ENCODE measurements around the gene DET1.

DNA sequence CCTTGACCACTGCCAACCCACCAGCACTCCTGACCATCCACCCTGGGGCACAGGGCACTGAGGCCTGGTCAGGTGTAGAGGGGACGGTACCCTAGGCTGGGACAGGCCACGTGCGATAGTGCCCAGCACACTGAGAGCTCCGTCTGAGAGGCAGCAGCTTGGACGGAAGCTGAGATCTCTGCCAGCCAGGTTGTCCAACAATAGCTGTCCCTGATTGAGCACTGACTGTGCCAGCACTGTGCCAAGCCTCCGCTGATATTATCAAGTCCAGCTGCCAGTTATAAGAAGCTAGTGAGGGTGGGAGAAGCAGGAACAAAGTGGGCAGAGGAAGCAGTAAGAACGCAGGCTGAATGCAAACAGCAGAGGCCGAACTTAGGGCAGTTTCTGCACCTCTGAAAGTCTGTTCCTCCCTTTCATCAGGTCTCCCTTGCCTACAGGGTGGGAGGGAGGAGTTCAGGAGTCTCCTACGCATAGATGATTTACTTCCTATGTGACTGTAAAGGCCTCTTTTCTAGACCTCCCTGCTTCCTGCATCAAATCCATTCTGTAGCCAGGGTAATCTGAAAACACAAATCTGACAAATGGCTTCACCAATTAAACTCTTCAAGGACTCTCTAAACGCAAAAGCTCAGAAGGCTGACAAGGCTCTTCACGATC lies 49.2 kb downstream of the DET1 start:
- no peak for TF ChIP-seq POLR2A (IDR thresholded peaks at IDR 0.05)
- TF ChIP-seq, protein P1, sequence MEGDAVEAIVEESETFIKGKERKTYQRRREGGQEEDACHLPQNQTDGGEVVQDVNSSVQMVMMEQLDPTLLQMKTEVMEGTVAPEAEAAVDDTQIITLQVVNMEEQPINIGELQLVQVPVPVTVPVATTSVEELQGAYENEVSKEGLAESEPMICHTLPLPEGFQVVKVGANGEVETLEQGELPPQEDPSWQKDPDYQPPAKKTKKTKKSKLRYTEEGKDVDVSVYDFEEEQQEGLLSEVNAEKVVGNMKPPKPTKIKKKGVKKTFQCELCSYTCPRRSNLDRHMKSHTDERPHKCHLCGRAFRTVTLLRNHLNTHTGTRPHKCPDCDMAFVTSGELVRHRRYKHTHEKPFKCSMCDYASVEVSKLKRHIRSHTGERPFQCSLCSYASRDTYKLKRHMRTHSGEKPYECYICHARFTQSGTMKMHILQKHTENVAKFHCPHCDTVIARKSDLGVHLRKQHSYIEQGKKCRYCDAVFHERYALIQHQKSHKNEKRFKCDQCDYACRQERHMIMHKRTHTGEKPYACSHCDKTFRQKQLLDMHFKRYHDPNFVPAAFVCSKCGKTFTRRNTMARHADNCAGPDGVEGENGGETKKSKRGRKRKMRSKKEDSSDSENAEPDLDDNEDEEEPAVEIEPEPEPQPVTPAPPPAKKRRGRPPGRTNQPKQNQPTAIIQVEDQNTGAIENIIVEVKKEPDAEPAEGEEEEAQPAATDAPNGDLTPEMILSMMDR (IDR thresholded peaks at IDR 0.05), result no peak
- TF ChIP-seq POLR2AphosphoS5 (IDR thresholded peaks at IDR 0.05), result no peak
- TF ChIP-seq EP300 (IDR thresholded peaks at IDR 0.05), result no peak

Data from suprapubic skin (tissue), 4 donors.